ENCODE results near the gene LPIN3. TPM values are rescaled to one million over a fixed set of nuclear protein-coding genes. Genes with fewer than 3 reads are reported as not detected.

The LPIN3 gene
- total and polyA plus RNA-seq, 2 experiments from 2014 or later = 6.1 to 9.7 TPM

DNA sequence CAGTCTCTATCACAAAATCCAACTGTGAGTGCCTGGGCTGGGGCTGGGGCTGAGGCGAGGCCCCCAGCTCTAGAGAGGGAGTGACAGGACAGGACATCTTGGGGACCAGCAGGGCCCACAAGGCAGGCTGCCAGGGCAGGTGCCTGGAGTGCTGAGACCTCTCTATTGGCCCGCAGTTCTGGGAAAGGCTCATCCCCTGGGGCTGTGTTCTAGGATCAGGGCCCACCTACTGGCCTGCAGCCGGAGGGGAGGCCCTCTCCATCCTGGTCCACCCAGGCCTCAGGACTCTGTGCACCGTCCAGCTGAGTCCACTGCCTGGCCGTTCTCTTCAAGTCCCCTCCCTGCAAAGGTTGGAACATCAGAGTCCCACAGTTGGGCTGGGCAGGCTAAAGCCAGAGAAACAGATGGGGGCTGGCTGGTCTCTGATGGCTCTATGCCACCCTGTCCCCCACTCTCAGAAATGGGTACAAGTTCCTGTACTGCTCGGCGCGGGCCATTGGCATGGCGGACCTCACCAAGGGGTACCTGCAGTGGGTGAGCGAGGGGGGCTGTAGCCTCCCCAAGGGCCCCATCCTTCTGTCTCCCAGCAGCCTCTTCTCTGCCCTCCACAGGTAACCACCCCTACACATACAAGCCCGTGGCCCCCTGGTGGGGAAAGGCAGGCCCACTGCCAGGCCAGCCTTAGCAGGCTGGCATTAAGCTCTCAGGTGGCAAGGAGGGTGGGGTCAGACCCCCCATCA is 17.0 kb downstream of the LPIN3 start (continued):
- TF ChIP-seq, protein P1, sequence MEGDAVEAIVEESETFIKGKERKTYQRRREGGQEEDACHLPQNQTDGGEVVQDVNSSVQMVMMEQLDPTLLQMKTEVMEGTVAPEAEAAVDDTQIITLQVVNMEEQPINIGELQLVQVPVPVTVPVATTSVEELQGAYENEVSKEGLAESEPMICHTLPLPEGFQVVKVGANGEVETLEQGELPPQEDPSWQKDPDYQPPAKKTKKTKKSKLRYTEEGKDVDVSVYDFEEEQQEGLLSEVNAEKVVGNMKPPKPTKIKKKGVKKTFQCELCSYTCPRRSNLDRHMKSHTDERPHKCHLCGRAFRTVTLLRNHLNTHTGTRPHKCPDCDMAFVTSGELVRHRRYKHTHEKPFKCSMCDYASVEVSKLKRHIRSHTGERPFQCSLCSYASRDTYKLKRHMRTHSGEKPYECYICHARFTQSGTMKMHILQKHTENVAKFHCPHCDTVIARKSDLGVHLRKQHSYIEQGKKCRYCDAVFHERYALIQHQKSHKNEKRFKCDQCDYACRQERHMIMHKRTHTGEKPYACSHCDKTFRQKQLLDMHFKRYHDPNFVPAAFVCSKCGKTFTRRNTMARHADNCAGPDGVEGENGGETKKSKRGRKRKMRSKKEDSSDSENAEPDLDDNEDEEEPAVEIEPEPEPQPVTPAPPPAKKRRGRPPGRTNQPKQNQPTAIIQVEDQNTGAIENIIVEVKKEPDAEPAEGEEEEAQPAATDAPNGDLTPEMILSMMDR (conservative IDR thresholded peaks at IDR 0.05; ENCODE audit: low read depth in 2 of 2) = peak in 1 of 2 experiments; percentile 26; a peak in 2 of 4 replicates
- TF ChIP-seq, protein P2, sequence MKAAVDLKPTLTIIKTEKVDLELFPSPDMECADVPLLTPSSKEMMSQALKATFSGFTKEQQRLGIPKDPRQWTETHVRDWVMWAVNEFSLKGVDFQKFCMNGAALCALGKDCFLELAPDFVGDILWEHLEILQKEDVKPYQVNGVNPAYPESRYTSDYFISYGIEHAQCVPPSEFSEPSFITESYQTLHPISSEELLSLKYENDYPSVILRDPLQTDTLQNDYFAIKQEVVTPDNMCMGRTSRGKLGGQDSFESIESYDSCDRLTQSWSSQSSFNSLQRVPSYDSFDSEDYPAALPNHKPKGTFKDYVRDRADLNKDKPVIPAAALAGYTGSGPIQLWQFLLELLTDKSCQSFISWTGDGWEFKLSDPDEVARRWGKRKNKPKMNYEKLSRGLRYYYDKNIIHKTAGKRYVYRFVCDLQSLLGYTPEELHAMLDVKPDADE (IDR thresholded peaks at IDR 0.05) = no peak
- no peak for TF ChIP-seq ZNF331 (CRISPR knock-in tag; IDR thresholded peaks at IDR 0.05; ENCODE audit: low read depth)

DNA sequence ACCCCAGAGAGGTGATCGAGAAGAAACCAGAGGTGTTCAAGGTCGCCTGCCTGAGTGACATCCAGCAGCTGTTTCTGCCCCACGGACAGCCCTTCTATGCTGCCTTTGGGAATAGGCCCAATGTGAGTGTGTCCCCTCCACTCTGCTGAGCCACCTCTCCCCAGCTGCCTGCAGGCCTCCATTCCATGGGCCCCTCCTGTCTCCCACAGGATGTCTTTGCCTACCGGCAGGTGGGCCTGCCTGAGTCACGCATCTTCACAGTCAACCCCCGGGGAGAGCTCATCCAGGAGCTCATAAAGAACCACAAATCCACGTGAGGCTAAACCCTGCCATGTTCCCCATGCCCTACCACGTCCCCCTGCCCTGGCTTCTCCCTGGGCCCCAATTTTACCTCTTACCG is 17.6 kb downstream of the LPIN3 start:
- Histone ChIP-seq H3K79me2 (replicated peaks; ENCODE audit: insufficient read depth) (no peaks in the 10 kb centered on the region), H3K36me3 (ENCODE audit: insufficient read depth) (no peaks in the 10 kb centered on the region), H3K4me1 (ENCODE audit: insufficient read depth) (no peaks in the 10 kb centered on the region), H3K27ac (ENCODE audit: low read depth) (no peak overlapping the region), H4K20me1 (replicated peaks; ENCODE audit: insufficient read depth) (no peaks in the 10 kb centered on the region; the same call in 1 of the 2 replicates), H3K27me3 (ENCODE audit: insufficient read depth) (no peaks in the 10 kb centered on the region), H2AFZ (no peak overlapping the region), H3F3A (replicated peaks; ENCODE audit: low read depth) (no peaks in the 10 kb centered on the region), H3K4me2 (no peak overlapping the region), H3K4me3 (no peak overlapping the region), H3K9me2 (ENCODE audit: insufficient read depth) (no peaks in the 10 kb centered on the region)
- ATAC-seq (no peak), DNase-seq (ENCODE audit: low spot score) (no peak)
- Mint-ChIP-seq H3K27me3 (ENCODE audit: insufficient read depth, low read depth, poor library complexity) (peaks cover 7% of the 10 kb centered on the region), H3K4me1 (no peaks in the 10 kb centered on the region), H3K27ac (no peak overlapping the region), H3K4me3 (no peak overlapping the region), H3K36me3 (ENCODE audit: low read depth) (no peaks in the 10 kb centered on the region), H3K9me3 (no peaks in the 10 kb centered on the region)
- TF ChIP-seq EZH2phosphoT487 (IDR thresholded peaks at IDR 0.05; ENCODE audit: unreplicated experiment) (no peak), EZH2 (IDR thresholded peaks at IDR 0.05; ENCODE audit: low read depth, unreplicated experiment) (no peak), CREB1 (CRISPR knock-in tag; IDR thresholded peaks at IDR 0.05; ENCODE audit: low read depth) (no peak)

DNA sequence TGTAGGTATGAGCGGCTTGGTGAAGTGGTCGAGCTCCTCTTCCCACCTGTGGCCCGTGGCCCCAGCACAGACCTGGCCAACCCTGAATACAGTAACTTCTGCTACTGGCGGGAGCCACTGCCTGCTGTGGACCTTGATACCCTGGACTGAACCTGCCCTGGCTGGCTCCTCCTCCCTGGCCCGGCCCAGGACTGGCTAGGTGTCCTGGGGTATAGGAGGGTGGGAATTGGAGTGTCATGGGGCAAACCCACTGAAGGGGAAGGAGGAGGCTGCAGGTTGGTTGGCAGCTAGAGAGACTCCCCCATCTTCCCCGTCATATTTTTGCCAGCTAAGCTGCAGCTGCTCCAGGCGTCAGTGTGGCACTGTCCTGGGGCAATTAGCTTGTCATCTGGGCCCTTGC is 18.1 kb downstream of the LPIN3 start:
- no peak overlapping the region for H3K27ac Mint-ChIP-seq
- Histone ChIP-seq H3F3A (replicated peaks; ENCODE audit: low read depth) (no peaks in the 10 kb centered on the region), H3K79me2 (replicated peaks; ENCODE audit: insufficient read depth) (no peaks in the 10 kb centered on the region)
- TF ChIP-seq ZNF331 (CRISPR knock-in tag; IDR thresholded peaks at IDR 0.05; ENCODE audit: low read depth) = no peak
- no peak for TF ChIP-seq STAT1 (IDR thresholded peaks at IDR 0.05; ENCODE audit: unreplicated experiment)
- TF ChIP-seq, protein P2 (IDR thresholded peaks at IDR 0.05) = no peak
- TF ChIP-seq JUNB (IDR thresholded peaks at IDR 0.05; ENCODE audit: unreplicated experiment) = no peak
- TF ChIP-seq, protein P3, sequence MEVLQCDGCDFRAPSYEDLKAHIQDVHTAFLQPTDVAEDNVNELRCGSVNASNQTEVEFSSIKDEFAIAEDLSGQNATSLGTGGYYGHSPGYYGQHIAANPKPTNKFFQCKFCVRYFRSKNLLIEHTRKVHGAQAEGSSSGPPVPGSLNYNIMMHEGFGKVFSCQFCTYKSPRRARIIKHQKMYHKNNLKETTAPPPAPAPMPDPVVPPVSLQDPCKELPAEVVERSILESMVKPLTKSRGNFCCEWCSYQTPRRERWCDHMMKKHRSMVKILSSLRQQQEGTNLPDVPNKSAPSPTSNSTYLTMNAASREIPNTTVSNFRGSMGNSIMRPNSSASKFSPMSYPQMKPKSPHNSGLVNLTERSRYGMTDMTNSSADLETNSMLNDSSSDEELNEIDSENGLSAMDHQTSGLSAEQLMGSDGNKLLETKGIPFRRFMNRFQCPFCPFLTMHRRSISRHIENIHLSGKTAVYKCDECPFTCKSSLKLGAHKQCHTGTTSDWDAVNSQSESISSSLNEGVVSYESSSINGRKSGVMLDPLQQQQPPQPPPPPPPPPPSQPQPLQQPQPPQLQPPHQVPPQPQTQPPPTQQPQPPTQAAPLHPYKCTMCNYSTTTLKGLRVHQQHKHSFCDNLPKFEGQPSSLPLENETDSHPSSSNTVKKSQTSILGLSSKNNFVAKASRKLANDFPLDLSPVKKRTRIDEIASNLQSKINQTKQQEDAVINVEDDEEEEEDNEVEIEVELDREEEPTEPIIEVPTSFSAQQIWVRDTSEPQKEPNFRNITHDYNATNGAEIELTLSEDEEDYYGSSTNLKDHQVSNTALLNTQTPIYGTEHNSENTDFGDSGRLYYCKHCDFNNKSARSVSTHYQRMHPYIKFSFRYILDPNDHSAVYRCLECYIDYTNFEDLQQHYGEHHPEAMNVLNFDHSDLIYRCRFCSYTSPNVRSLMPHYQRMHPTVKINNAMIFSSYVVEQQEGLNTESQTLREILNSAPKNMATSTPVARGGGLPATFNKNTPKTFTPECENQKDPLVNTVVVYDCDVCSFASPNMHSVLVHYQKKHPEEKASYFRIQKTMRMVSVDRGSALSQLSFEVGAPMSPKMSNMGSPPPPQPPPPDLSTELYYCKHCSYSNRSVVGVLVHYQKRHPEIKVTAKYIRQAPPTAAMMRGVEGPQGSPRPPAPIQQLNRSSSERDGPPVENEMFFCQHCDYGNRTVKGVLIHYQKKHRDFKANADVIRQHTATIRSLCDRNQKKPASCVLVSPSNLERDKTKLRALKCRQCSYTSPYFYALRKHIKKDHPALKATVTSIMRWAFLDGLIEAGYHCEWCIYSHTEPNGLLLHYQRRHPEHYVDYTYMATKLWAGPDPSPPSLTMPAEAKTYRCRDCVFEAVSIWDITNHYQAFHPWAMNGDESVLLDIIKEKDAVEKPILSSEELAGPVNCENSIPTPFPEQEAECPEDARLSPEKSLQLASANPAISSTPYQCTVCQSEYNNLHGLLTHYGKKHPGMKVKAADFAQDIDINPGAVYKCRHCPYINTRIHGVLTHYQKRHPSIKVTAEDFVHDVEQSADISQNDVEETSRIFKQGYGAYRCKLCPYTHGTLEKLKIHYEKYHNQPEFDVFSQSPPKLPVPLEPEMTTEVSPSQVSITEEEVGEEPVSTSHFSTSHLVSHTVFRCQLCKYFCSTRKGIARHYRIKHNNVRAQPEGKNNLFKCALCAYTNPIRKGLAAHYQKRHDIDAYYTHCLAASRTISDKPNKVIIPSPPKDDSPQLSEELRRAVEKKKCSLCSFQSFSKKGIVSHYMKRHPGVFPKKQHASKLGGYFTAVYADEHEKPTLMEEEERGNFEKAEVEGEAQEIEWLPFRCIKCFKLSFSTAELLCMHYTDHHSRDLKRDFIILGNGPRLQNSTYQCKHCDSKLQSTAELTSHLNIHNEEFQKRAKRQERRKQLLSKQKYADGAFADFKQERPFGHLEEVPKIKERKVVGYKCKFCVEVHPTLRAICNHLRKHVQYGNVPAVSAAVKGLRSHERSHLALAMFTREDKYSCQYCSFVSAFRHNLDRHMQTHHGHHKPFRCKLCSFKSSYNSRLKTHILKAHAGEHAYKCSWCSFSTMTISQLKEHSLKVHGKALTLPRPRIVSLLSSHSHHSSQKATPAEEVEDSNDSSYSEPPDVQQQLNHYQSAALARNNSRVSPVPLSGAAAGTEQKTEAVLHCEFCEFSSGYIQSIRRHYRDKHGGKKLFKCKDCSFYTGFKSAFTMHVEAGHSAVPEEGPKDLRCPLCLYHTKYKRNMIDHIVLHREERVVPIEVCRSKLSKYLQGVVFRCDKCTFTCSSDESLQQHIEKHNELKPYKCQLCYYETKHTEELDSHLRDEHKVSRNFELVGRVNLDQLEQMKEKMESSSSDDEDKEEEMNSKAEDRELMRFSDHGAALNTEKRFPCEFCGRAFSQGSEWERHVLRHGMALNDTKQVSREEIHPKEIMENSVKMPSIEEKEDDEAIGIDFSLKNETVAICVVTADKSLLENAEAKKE (CRISPR knock-in tag; IDR thresholded peaks at IDR 0.05) = no peak

More for the DNA sequence above, 18.1 kb downstream of the LPIN3 start:
- Histone ChIP-seq H3K27me3 (ENCODE audit: insufficient read depth) (no peaks in the 10 kb centered on the region), H3K4me3 (no peak overlapping the region), H3K4me2 (no peak overlapping the region), H3K4me1 (ENCODE audit: insufficient read depth) (no peaks in the 10 kb centered on the region), H4K20me1 (replicated peaks; ENCODE audit: insufficient read depth) (no peaks in the 10 kb centered on the region), H2AFZ (no peak overlapping the region), H3K36me3 (ENCODE audit: insufficient read depth) (no peaks in the 10 kb centered on the region), H3K27ac (ENCODE audit: low read depth) (no peak overlapping the region), H3K9me2 (ENCODE audit: insufficient read depth) (no peaks in the 10 kb centered on the region)
- H3K4me3 Mint-ChIP-seq = no peak overlapping the region
- DNase-seq (ENCODE audit: low spot score) = no peak
- no peaks in the 10 kb centered on the region for H3K9me3 Mint-ChIP-seq
- no peak for ATAC-seq
- no peaks in the 10 kb centered on the region for H3K36me3 Mint-ChIP-seq (ENCODE audit: low read depth)
- no peaks in the 10 kb centered on the region for H3K4me1 Mint-ChIP-seq
- peaks cover 7% of the 10 kb centered on the region for H3K27me3 Mint-ChIP-seq (ENCODE audit: insufficient read depth, low read depth, poor library complexity)
